RPMI7951 (cell line): ENCODE data around the gene CUTA. TPM values are rescaled to one million over a fixed set of nuclear protein-coding genes. Genes with fewer than 3 reads are reported as not detected.
"Not testable (repeated sequence)": the region's sequence is repeated elsewhere in the genome, so short reads cannot be mapped to it uniquely, and the experiment has no call there.

Source experiments
- DNase-seq: peaks from one replicate; pipeline ENCODE4 v3.0.0-alpha.2; 2012; ENCODE audit warnings: low read depth
- total RNA-seq: library from RNA; depleted of rRNA; stranded (reverse); fragments of >200 nt; shearing (Covaris generic); gene quantifications from 2 replicates; pipeline ENCODE4 v1.2.3, GENCODE V29; 2014; rRNA removed

CUTA gene
- total RNA-seq, 1 experiment from 2014 or later, result 250 TPM

GRCh38 chr6:33367715-33368025, 50.2 kb downstream of the CUTA start:
- not testable (repeated sequence) for DNase-seq

DNA sequence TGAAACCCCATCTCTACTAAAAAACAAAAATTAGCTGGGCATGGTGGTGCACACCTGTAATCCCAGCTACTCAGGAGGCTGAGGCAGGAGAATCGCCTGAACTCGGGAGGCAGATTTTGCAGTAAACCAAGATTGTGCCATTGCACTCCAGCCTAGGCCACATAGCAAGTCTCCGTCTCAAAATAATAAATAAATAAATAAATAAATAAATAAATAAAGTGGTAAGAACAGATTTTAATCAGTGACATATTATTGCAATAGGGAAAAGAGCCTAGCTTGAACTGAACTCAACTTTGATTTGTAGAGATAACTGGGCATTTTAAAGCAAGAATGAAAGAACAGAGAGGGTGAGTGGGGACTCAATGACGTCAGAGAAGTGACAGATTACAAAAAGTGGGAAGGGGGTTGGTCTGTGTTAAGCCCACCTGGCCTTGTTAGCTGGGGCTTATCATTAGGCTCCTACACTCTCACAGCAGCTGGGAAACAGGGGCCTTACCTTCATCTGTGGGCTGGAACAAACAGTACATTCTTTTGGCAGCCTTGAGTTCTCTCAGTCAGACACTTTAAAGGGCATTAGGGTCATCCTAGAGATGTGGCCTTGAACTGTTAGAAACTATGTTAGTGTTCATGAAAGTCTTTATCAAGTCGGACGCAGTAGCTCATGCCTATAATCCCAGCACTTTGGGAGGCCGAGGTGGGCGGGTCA, 50.7 kb downstream of the CUTA start:
- DNase-seq, result no peak

Other genes starting within 250 kb of the CUTA start
- gene COL11A2, start 225.6 kb downstream of the CUTA start, total RNA-seq, result 0.12 TPM in 1 of 2 replicates, not detected in the other
- 14.4 and 15.4 TPM in 2 replicates for gene RXRB, start 217.4 kb downstream of the CUTA start, total RNA-seq
- gene SLC39A7, start 217.2 kb downstream of the CUTA start, total RNA-seq, result 58.0 and 77.2 TPM in 2 replicates
- 3.2 and 3.4 TPM in 2 replicates for gene HSD17B8, start 213.5 kb downstream of the CUTA start, total RNA-seq
- 26.6 and 30.0 TPM in 2 replicates for gene RING1, start 209.6 kb downstream of the CUTA start, total RNA-seq
- 30.7 and 43.1 TPM in 2 replicates for gene VPS52, start 146.2 kb downstream of the CUTA start, total RNA-seq
- 3,254 and 3,442 TPM in 2 replicates for gene RPS18, start 146.0 kb downstream of the CUTA start, total RNA-seq
- gene B3GALT4, start 141.0 kb downstream of the CUTA start, total RNA-seq, result 2.0 TPM in 2 replicates
- gene WDR46, start 128.9 kb downstream of the CUTA start, total RNA-seq, result 106 and 109 TPM in 2 replicates
- 76.7 and 134 TPM in 2 replicates for gene PFDN6, start 128.5 kb downstream of the CUTA start, total RNA-seq
- 24.3 and 27.5 TPM in 2 replicates for gene RGL2, start 119.2 kb downstream of the CUTA start, total RNA-seq
- gene TAPBP, start 104.0 kb downstream of the CUTA start, total RNA-seq, result 77.1 and 79.9 TPM in 2 replicates
- gene ZBTB22, start 100.4 kb downstream of the CUTA start, total RNA-seq, result 10.7 TPM in 2 replicates
- gene DAXX, start 95.1 kb downstream of the CUTA start, total RNA-seq, result 51.8 and 54.8 TPM in 2 replicates
- 125 and 128 TPM in 2 replicates for gene KIFC1, start 26.3 kb downstream of the CUTA start, total RNA-seq
- gene PHF1, start 7.1 kb downstream of the CUTA start, total RNA-seq, result 23.2 and 23.5 TPM in 2 replicates
- 1.4 and 2.4 TPM in 2 replicates for gene SYNGAP1, start 2.0 kb upstream of the CUTA start, total RNA-seq
- gene ZBTB9, start 36.5 kb upstream of the CUTA start, total RNA-seq, result 7.4 and 7.5 TPM in 2 replicates
- 26.4 and 34.8 TPM in 2 replicates for gene BAK1, start 162.2 kb upstream of the CUTA start, total RNA-seq
- 24.4 and 27.9 TPM in 2 replicates for gene ITPR3, start 203.2 kb upstream of the CUTA start, total RNA-seq